NCI-H446 (cell line): ENCODE data around the gene KCNG4.

Source experiments
- DNase-seq, 2 experiments: peaks; one replicate each; lab custom pipeline; 2025; lab: John Stamatoyannopoulos, UW

Gene KCNG4

GRCh38 chr16:84182680-84183571, 56.9 kb downstream of the KCNG4 start:
- no peak for DNase-seq

GRCh38 chr16:84182104-84182503, 57.7 kb downstream of the KCNG4 start:
- DNase-seq = no peak

GRCh38 chr16:84181144-84181915, 58.5 kb downstream of the KCNG4 start:
- DNase-seq = no peak

- no peak for DNase-seq
These were observed 59.2 kb downstream of the KCNG4 start for GRCh38 chr16:84180519-84181140.

GRCh38 chr16:84179612-84180320, 60.0 kb downstream of the KCNG4 start:
- DNase-seq = no peak

GRCh38 chr16:84178892-84179611, 60.8 kb downstream of the KCNG4 start:
- no peak for DNase-seq

- DNase-seq = no peak
These were observed 61.6 kb downstream of the KCNG4 start for GRCh38 chr16:84178146-84178765.

GRCh38 chr16:84177741-84178073, 62.1 kb downstream of the KCNG4 start:
- no peak for DNase-seq

GRCh38 chr16:84176192-84177053, 63.4 kb downstream of the KCNG4 start:
- DNase-seq = no peak

- DNase-seq = peak; percentile 11 to 46
These were observed 64.3 kb downstream of the KCNG4 start for GRCh38 chr16:84175350-84176081.

GRCh38 chr16:84174396-84174795, 65.4 kb downstream of the KCNG4 start:
- DNase-seq = no peak

- DNase-seq = no peak
These were observed 70.0 kb downstream of the KCNG4 start for GRCh38 chr16:84169765-84170310.
